Stimulated activated CD4-positive, alpha-beta T cell treated with anti-CD3 and anti-CD28 coated beads, TNF-alpha, amount 100 ng/mL, for 48 hours (primary cell): ENCODE data around the gene ZDHHC8.

Experiments
- DNase-seq, 3 donors: peaks; one replicate each; pipeline ENCODE4 v3.0.0-alpha.2; 2020; ENCODE audit warnings: low read depth in 3 of 3

The ZDHHC8 gene

GRCh38 chr22:20130319-20130718 is 1.3 kb upstream of the ZDHHC8 start:
- no peak for DNase-seq

GRCh38 chr22:20130731-20131596 is 640 bp upstream of the ZDHHC8 start:
- peak; percentile 48 to 75 (median 58) for DNase-seq

- DNase-seq = no peak
Observed at GRCh38 chr22:20131859-20132685, 468 bp downstream of the ZDHHC8 start.

- DNase-seq = no peak
Observed at GRCh38 chr22:20132686-20133246, 1.2 kb downstream of the ZDHHC8 start.

GRCh38 chr22:20133930-20134549 is 2.4 kb downstream of the ZDHHC8 start:
- no peak for DNase-seq

- no peak for DNase-seq
Observed at GRCh38 chr22:20135265-20135664, 3.7 kb downstream of the ZDHHC8 start.

- DNase-seq = no peak
Observed at GRCh38 chr22:20135806-20136602, 4.4 kb downstream of the ZDHHC8 start.

- DNase-seq = no peak
Observed at GRCh38 chr22:20136603-20136873, 4.9 kb downstream of the ZDHHC8 start.

- no peak for DNase-seq
Observed at GRCh38 chr22:20137113-20137512, 5.5 kb downstream of the ZDHHC8 start.

- DNase-seq = no peak
Observed at GRCh38 chr22:20137671-20138416, 6.2 kb downstream of the ZDHHC8 start.

GRCh38 chr22:20138417-20138738 is 6.8 kb downstream of the ZDHHC8 start:
- DNase-seq = no peak

- DNase-seq = no peak
Observed at GRCh38 chr22:20138868-20139267, 7.3 kb downstream of the ZDHHC8 start.

- DNase-seq = no peak
Observed at GRCh38 chr22:20139391-20140106, 7.9 kb downstream of the ZDHHC8 start.

- no peak for DNase-seq
Observed at GRCh38 chr22:20140107-20140445, 8.5 kb downstream of the ZDHHC8 start.

GRCh38 chr22:20140521-20140964 is 8.9 kb downstream of the ZDHHC8 start:
- no peak for DNase-seq

- no peak for DNase-seq
Observed at GRCh38 chr22:20141186-20142077, 9.8 kb downstream of the ZDHHC8 start.

- DNase-seq = no peak
Observed at GRCh38 chr22:20142711-20143621, 11.4 kb downstream of the ZDHHC8 start.
